ENCODE data around the gene PIP5K1C.

Gene PIP5K1C

GRCh38 chr19:3707868-3708206 lies 7.6 kb upstream of the PIP5K1C start:
- TF ChIP-seq SIN3A (IDR thresholded peaks at IDR 0.05; ENCODE audit: borderline replicate concordance, insufficient read depth, low read length) (no peak), TAF1 (IDR thresholded peaks at IDR 0.05; ENCODE audit: borderline replicate concordance, insufficient read depth, low read length) (no peak), FOXP2 (optimal IDR thresholded peaks at IDR 0.05; ENCODE audit: borderline replicate concordance, extremely low read depth, extremely low read length, insufficient read depth) (no peak), POLR2AphosphoS5 (IDR thresholded peaks at IDR 0.05; ENCODE audit: low read depth, low read length) (no peak), REST (IDR thresholded peaks at IDR 0.05; ENCODE audit: insufficient read depth in 1 of 2, low read depth in 2 of 2, low read length in 2 of 2) (no peak)

GRCh38 chr19:3701200-3701599 lies 932 bp upstream of the PIP5K1C start:
- TF ChIP-seq FOXP2 (optimal IDR thresholded peaks at IDR 0.05; ENCODE audit: borderline replicate concordance, extremely low read depth, extremely low read length, insufficient read depth) (no peak), REST (IDR thresholded peaks at IDR 0.05; ENCODE audit: insufficient read depth in 1 of 2, low read depth in 2 of 2, low read length in 2 of 2) (no peak), POLR2AphosphoS5 (IDR thresholded peaks at IDR 0.05; ENCODE audit: low read depth, low read length) (no peak), TAF1 (IDR thresholded peaks at IDR 0.05; ENCODE audit: borderline replicate concordance, insufficient read depth, low read length) (no peak), SIN3A (IDR thresholded peaks at IDR 0.05; ENCODE audit: borderline replicate concordance, insufficient read depth, low read length) (no peak)

- TF ChIP-seq REST (IDR thresholded peaks at IDR 0.05; ENCODE audit: insufficient read depth in 1 of 2, low read depth in 2 of 2, low read length in 2 of 2) (no peak), TAF1 (IDR thresholded peaks at IDR 0.05; ENCODE audit: borderline replicate concordance, insufficient read depth, low read length) (no peak), FOXP2 (optimal IDR thresholded peaks at IDR 0.05; ENCODE audit: borderline replicate concordance, extremely low read depth, extremely low read length, insufficient read depth) (no peak), SIN3A (IDR thresholded peaks at IDR 0.05; ENCODE audit: borderline replicate concordance, insufficient read depth, low read length) (no peak), POLR2AphosphoS5 (IDR thresholded peaks at IDR 0.05; ENCODE audit: low read depth, low read length) (no peak)
Measured at GRCh38 chr19:3699741-3700241, 477 bp downstream of the PIP5K1C start.

GRCh38 chr19:3698974-3699740 lies 1.1 kb downstream of the PIP5K1C start:
- TF ChIP-seq SIN3A (IDR thresholded peaks at IDR 0.05; ENCODE audit: borderline replicate concordance, insufficient read depth, low read length), result no peak
- no peak for TF ChIP-seq FOXP2 (optimal IDR thresholded peaks at IDR 0.05; ENCODE audit: borderline replicate concordance, extremely low read depth, extremely low read length, insufficient read depth)
- no peak for TF ChIP-seq REST (IDR thresholded peaks at IDR 0.05; ENCODE audit: insufficient read depth in 1 of 2, low read depth in 2 of 2, low read length in 2 of 2)
- TF ChIP-seq POLR2AphosphoS5 (IDR thresholded peaks at IDR 0.05; ENCODE audit: low read depth, low read length), result no peak
- TF ChIP-seq TAF1 (IDR thresholded peaks at IDR 0.05; ENCODE audit: borderline replicate concordance, insufficient read depth, low read length), result no peak

All from PFSK-1 (cell line).